Fibroblast of lung (primary cell): ENCODE data around the gene GNB5.

Source experiments
- EZH2 ChIP-seq: IDR thresholded peaks from 2 replicates; pipeline ENCODE4 v1.5.1; 2012; ENCODE audit warnings: low read length, control low read depth, mild to moderate bottlenecking; ENCODE audit errors: missing control alignments
- TF ChIP-seq, protein P1 (sequence below), 2 donors: IDR thresholded peaks in 1 of 2; conservative IDR thresholded peaks in 1 of 2; 1 replicate in 1 of 2; 2 replicates in 1 of 2; pipeline ENCODE4 v1.5.1; 2011 to 2012; ENCODE audit warnings: low read length in 2 of 2, control low read depth in 1 of 2, inconsistent platforms in 1 of 2, low read depth in 1 of 2, mild to moderate bottlenecking in 1 of 2

DNA sequence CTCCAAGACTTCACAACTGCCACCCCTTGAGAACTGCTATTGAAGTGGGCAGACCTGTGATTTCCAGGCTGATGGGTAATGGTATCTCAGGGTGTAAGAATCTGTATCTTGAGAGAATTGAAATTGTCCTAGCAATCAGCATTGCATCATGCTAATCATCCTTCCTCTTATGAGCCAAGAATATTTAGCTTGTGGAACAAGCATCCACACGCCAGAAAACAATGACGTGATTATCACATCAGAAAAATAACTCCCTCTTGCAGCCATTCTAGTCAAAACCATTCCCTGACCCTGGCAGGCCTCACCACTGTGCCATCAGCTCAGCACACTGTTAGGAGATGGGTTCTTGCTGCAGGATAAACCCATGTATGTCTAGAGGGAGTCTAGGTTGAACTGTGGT lies 85.3 kb downstream of the GNB5 start:
- TF ChIP-seq, protein P1, sequence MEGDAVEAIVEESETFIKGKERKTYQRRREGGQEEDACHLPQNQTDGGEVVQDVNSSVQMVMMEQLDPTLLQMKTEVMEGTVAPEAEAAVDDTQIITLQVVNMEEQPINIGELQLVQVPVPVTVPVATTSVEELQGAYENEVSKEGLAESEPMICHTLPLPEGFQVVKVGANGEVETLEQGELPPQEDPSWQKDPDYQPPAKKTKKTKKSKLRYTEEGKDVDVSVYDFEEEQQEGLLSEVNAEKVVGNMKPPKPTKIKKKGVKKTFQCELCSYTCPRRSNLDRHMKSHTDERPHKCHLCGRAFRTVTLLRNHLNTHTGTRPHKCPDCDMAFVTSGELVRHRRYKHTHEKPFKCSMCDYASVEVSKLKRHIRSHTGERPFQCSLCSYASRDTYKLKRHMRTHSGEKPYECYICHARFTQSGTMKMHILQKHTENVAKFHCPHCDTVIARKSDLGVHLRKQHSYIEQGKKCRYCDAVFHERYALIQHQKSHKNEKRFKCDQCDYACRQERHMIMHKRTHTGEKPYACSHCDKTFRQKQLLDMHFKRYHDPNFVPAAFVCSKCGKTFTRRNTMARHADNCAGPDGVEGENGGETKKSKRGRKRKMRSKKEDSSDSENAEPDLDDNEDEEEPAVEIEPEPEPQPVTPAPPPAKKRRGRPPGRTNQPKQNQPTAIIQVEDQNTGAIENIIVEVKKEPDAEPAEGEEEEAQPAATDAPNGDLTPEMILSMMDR (conservative IDR thresholded peaks at IDR 0.05 in 1 of 2, IDR thresholded peaks at IDR 0.05 in 1 of 2; ENCODE audit: low read depth in 1 of 2, low read length in 2 of 2), result no peak
- TF ChIP-seq EZH2, result no peak
